GM12891 (cell line): ENCODE results near the gene METTL21A.

Experiments used
- PAX5 ChIP-seq: IDR thresholded peaks from 2 replicates; pipeline ENCODE4 v1.6.1; 2011; ENCODE audit warnings: low read length, moderate library complexity, mild to moderate bottlenecking; ENCODE audit not compliant: insufficient read depth, severe bottlenecking
- POLR2A ChIP-seq: IDR thresholded peaks from 2 replicates; pipeline ENCODE4 v1.6.1; 2011; ENCODE audit warnings: low read depth, low read length, control low read depth
- POLR2AphosphoS5 ChIP-seq: IDR thresholded peaks from 2 replicates; pipeline ENCODE4 v1.6.1; 2011; ENCODE audit warnings: low read depth, low read length, control low read depth
- POU2F2 ChIP-seq: IDR thresholded peaks from 2 replicates; pipeline ENCODE4 v1.6.1; 2011; ENCODE audit warnings: low read depth, mild to moderate bottlenecking, control low read depth, low read length, moderate library complexity
- SPI1 ChIP-seq: IDR thresholded peaks from 2 replicates; pipeline ENCODE4 v1.6.1; 2011; ENCODE audit warnings: low read depth, low read length, control low read depth
- TAF1 ChIP-seq: IDR thresholded peaks from 2 replicates; pipeline ENCODE4 v1.6.1; 2011; ENCODE audit warnings: low read depth, low read length, control low read depth

GRCh38 chr2:207589143-207589542, 36.1 kb downstream of the METTL21A start:
- TF ChIP-seq POLR2AphosphoS5 (no peak), SPI1 (no peak), POLR2A (no peak), TAF1 (no peak), POU2F2 (no peak), PAX5 (no peak)
